Uterus (tissue), 2 donors: ENCODE data around the gene KCNJ9.

Experiments used
- CTCF ChIP-seq, 4 experiments: fragments of 200-600 bp in 2 of 4; fragments of 450-650 bp in 2 of 4; sonication (generic) in 2 of 4; IDR thresholded peaks; one replicate each; pipeline ENCODE4 v1.5.1; 2016 to 2019; ENCODE audit warnings: antibody characterized with exemption in 4 of 4, mild to moderate bottlenecking in 2 of 4, moderate library complexity in 1 of 4
- POLR2A ChIP-seq, 2 donors: fragments of 450-650 bp; IDR thresholded peaks; one replicate each; pipeline ENCODE4 v1.6.1; 2016; ENCODE audit warnings: antibody characterized with exemption in 2 of 2, mild to moderate bottlenecking in 1 of 2, moderate library complexity in 1 of 2

- no peak for TF ChIP-seq CTCF (IDR thresholded peaks at IDR 0.05)
- no peak for TF ChIP-seq POLR2A (IDR thresholded peaks at IDR 0.05)
These were observed 18.5 kb downstream of the KCNJ9 start for GRCh38 chr1:160099716-160100375.
